Measurements from ENCODE around the gene SLC9A7.

The SLC9A7 gene

GRCh38 chrX:46634577-46634976 is 124.3 kb downstream of the SLC9A7 start:
- Histone ChIP-seq H3K4me1 (ENCODE audit: insufficient read depth, low read length) (no peaks in the 10 kb centered on the region), H3K9me3 (ENCODE audit: control insufficient read depth, insufficient read depth, low read length) (no peaks in the 10 kb centered on the region), H3K36me3 (ENCODE audit: insufficient read depth, low read length) (no peaks in the 10 kb centered on the region), H3K9ac (ENCODE audit: low read depth, low read length) (no peak overlapping the region)

- no peaks in the 10 kb centered on the region for H3K9me3 ChIP-seq (ENCODE audit: control insufficient read depth, insufficient read depth, low read length)
- H3K4me1 ChIP-seq (ENCODE audit: insufficient read depth, low read length), result peaks cover 14% of the 10 kb centered on the region
- H3K9ac ChIP-seq (ENCODE audit: low read depth, low read length), result no peak overlapping the region
These were observed 128.8 kb downstream of the SLC9A7 start for GRCh38 chrX:46630141-46630540.

GRCh38 chrX:46628460-46629371 is 130.2 kb downstream of the SLC9A7 start:
- Histone ChIP-seq H3K9me3 (ENCODE audit: control insufficient read depth, insufficient read depth, low read length) (no peaks in the 10 kb centered on the region), H3K4me1 (ENCODE audit: insufficient read depth, low read length) (peaks cover 14% of the 10 kb centered on the region), H3K36me3 (ENCODE audit: insufficient read depth, low read length) (0 out of 2 replicates have a peak, but pooled peaks cover 2% of the 10 kb centered on the region), H3K9ac (ENCODE audit: low read depth, low read length) (no peak overlapping the region)

More at GRCh38 chrX:46630141-46630540, 128.8 kb downstream of the SLC9A7 start:
- H3K36me3 ChIP-seq (ENCODE audit: insufficient read depth, low read length), result 0 out of 2 replicates have a peak, but pooled peaks cover 2% of the 10 kb centered on the region

GRCh38 chrX:46627711-46628419 is 131.1 kb downstream of the SLC9A7 start:
- no peak overlapping the region for H3K9ac ChIP-seq (ENCODE audit: low read depth, low read length)
- H3K4me1 ChIP-seq (ENCODE audit: insufficient read depth, low read length), result peaks cover 18% of the 10 kb centered on the region

GRCh38 chrX:46627062-46627461 is 131.9 kb downstream of the SLC9A7 start:
- 0 out of 2 replicates have a peak, but pooled peaks cover 2% of the 10 kb centered on the region for H3K36me3 ChIP-seq (ENCODE audit: insufficient read depth, low read length)
- H3K9ac ChIP-seq (ENCODE audit: low read depth, low read length), result no peak overlapping the region
- peaks cover 20% of the 10 kb centered on the region for H3K4me1 ChIP-seq (ENCODE audit: insufficient read depth, low read length)
- H3K9me3 ChIP-seq (ENCODE audit: control insufficient read depth, insufficient read depth, low read length), result no peaks in the 10 kb centered on the region

More at GRCh38 chrX:46627711-46628419, 131.1 kb downstream of the SLC9A7 start:
- 0 out of 2 replicates have a peak, but pooled peaks cover 2% of the 10 kb centered on the region for H3K36me3 ChIP-seq (ENCODE audit: insufficient read depth, low read length)
- no peaks in the 10 kb centered on the region for H3K9me3 ChIP-seq (ENCODE audit: control insufficient read depth, insufficient read depth, low read length)

GRCh38 chrX:46626566-46626965 is 132.4 kb downstream of the SLC9A7 start:
- H3K9me3 ChIP-seq (ENCODE audit: control insufficient read depth, insufficient read depth, low read length), result no peaks in the 10 kb centered on the region
- H3K4me1 ChIP-seq (ENCODE audit: insufficient read depth, low read length), result peaks cover 20% of the 10 kb centered on the region
- 0 out of 2 replicates have a peak, but pooled peaks cover 2% of the 10 kb centered on the region for H3K36me3 ChIP-seq (ENCODE audit: insufficient read depth, low read length)
- H3K9ac ChIP-seq (ENCODE audit: low read depth, low read length), result no peak overlapping the region

GRCh38 chrX:46624090-46624786 is 134.7 kb downstream of the SLC9A7 start:
- peaks cover 20% of the 10 kb centered on the region for H3K4me1 ChIP-seq (ENCODE audit: insufficient read depth, low read length)
- H3K9me3 ChIP-seq (ENCODE audit: control insufficient read depth, insufficient read depth, low read length), result 0 out of 2 replicates have a peak, but pooled peaks cover 2% of the 10 kb centered on the region
- no peak overlapping the region for H3K9ac ChIP-seq (ENCODE audit: low read depth, low read length)
- peaks cover 10% of the 10 kb centered on the region; the same call in 1 of the 2 replicates for H3K36me3 ChIP-seq (ENCODE audit: insufficient read depth, low read length)

GRCh38 chrX:46621572-46621971 is 137.3 kb downstream of the SLC9A7 start:
- Histone ChIP-seq H3K9ac (ENCODE audit: low read depth, low read length) (no peak overlapping the region), H3K4me1 (ENCODE audit: insufficient read depth, low read length) (peaks cover 6% of the 10 kb centered on the region; the same call in 1 of the 2 replicates), H3K36me3 (ENCODE audit: insufficient read depth, low read length) (peaks cover 8% of the 10 kb centered on the region; the same call in 1 of the 2 replicates), H3K9me3 (ENCODE audit: control insufficient read depth, insufficient read depth, low read length) (peaks cover 6% of the 10 kb centered on the region; the same call in 1 of the 2 replicates)

GRCh38 chrX:46620505-46620904 is 138.4 kb downstream of the SLC9A7 start:
- Histone ChIP-seq H3K9ac (ENCODE audit: low read depth, low read length) (no peak overlapping the region), H3K9me3 (ENCODE audit: control insufficient read depth, insufficient read depth, low read length) (peaks cover 6% of the 10 kb centered on the region; the same call in 1 of the 2 replicates), H3K4me1 (ENCODE audit: insufficient read depth, low read length) (peaks cover 6% of the 10 kb centered on the region; the same call in 1 of the 2 replicates), H3K36me3 (ENCODE audit: insufficient read depth, low read length) (peaks cover 8% of the 10 kb centered on the region; the same call in 1 of the 2 replicates)

GRCh38 chrX:46618947-46619346 is 140.0 kb downstream of the SLC9A7 start:
- Histone ChIP-seq H3K9ac (ENCODE audit: low read depth, low read length) (no peak overlapping the region), H3K4me1 (ENCODE audit: insufficient read depth, low read length) (peaks cover 6% of the 10 kb centered on the region; the same call in 1 of the 2 replicates), H3K36me3 (ENCODE audit: insufficient read depth, low read length) (peaks cover 8% of the 10 kb centered on the region; the same call in 1 of the 2 replicates), H3K9me3 (ENCODE audit: control insufficient read depth, insufficient read depth, low read length) (peaks cover 6% of the 10 kb centered on the region; the same call in 1 of the 2 replicates)

- Histone ChIP-seq H3K9me3 (ENCODE audit: control insufficient read depth, insufficient read depth, low read length) (peaks cover 6% of the 10 kb centered on the region; the same call in 1 of the 2 replicates), H3K4me1 (ENCODE audit: insufficient read depth, low read length) (peaks cover 2% of the 10 kb centered on the region; the same call in 1 of the 2 replicates), H3K36me3 (ENCODE audit: insufficient read depth, low read length) (peaks cover 8% of the 10 kb centered on the region; the same call in 1 of the 2 replicates), H3K9ac (ENCODE audit: low read depth, low read length) (no peak overlapping the region)
These were observed 141.0 kb downstream of the SLC9A7 start for GRCh38 chrX:46617906-46618305.

GRCh38 chrX:46611658-46612362 is 147.1 kb downstream of the SLC9A7 start:
- Histone ChIP-seq H3K9ac (ENCODE audit: low read depth, low read length) (no peak overlapping the region), H3K9me3 (ENCODE audit: control insufficient read depth, insufficient read depth, low read length) (no peaks in the 10 kb centered on the region), H3K36me3 (ENCODE audit: insufficient read depth, low read length) (no peaks in the 10 kb centered on the region; the same call in 1 of the 2 replicates), H3K4me1 (ENCODE audit: insufficient read depth, low read length) (no peaks in the 10 kb centered on the region)

- Histone ChIP-seq H3K4me1 (ENCODE audit: insufficient read depth, low read length) (no peaks in the 10 kb centered on the region), H3K9me3 (ENCODE audit: control insufficient read depth, insufficient read depth, low read length) (no peaks in the 10 kb centered on the region), H3K9ac (ENCODE audit: low read depth, low read length) (no peak overlapping the region), H3K36me3 (ENCODE audit: insufficient read depth, low read length) (no peaks in the 10 kb centered on the region; the same call in 1 of the 2 replicates)
These were observed 148.8 kb downstream of the SLC9A7 start for GRCh38 chrX:46610070-46610658.

All from ES-I3 (cell line).